ENCODE results near the gene PPP1CC. TPM values are rescaled to one million over a fixed set of nuclear protein-coding genes. Genes with fewer than 3 reads are reported as not detected.
A peak's percentile ranks its signal among the peaks of the same experiment; 100 is the strongest.

Gene PPP1CC
- total and polyA plus RNA-seq, 7 experiments from 2014 or later: 108 to 218 (median 138) TPM

DNA sequence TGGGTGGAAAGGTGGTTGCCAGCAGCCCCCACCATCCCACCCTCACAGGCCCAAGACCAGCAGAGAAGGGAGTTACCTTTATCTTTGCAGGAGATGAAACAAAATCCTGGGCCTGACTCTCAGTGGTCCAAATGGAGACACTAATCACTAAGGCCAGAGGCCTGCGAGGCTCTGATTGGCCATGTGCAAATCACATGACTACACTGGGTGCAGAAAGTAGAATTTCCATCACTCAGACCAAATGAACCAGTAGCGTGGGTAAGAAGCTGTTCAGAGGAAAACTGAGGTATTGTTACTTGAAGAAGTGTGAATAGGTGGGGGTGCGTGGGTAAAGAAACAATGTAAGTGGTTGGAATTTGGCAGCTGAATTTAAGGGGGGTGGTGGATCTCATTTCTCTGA is 20.2 kb upstream of the PPP1CC start:
- no peak for DNase-seq
- peaks cover 0 to 8% (median 0%) of the 10 kb centered on the region in 7 donors for H3K4me1 Mint-ChIP-seq
- peaks cover 0 to 3% (median 0%) of the 10 kb centered on the region in 5 donors for H3K27me3 Mint-ChIP-seq
- Histone ChIP-seq H3K9me3 (ENCODE audit: control insufficient read depth in 2 of 3, low read length in 3 of 3) (no peaks in the 10 kb centered on the region), H3K27me3 (ENCODE audit: control insufficient read depth in 2 of 2, insufficient read depth in 2 of 2, low read length in 2 of 2) (no peaks in the 10 kb centered on the region), H3K36me3 (ENCODE audit: control insufficient read depth in 2 of 3, insufficient read depth in 3 of 3, low read length in 3 of 3) (no peaks in the 10 kb centered on the region), H3K4me3 (ENCODE audit: low read length) (no peak overlapping the region), H3K27ac (ENCODE audit: low read depth, low read length) (no peak overlapping the region), H3K4me1 (ENCODE audit: control insufficient read depth in 2 of 2, insufficient read depth in 2 of 2, low read length in 2 of 2) (no peaks in the 10 kb centered on the region)
- H3K9me3 Mint-ChIP-seq: peaks cover 0 to 2% (median 0%) of the 10 kb centered on the region in 11 donors
- ChIA-PET POLR2A (no interaction called here), CTCF (no interaction called here)
- no peaks in the 10 kb centered on the region for H3K36me3 Mint-ChIP-seq
- intact Hi-C loops (cut with micrococcal nuclease): no loop called here
- no peak overlapping the region for H3K4me3 Mint-ChIP-seq
- ATAC-seq: no peak
- H3K27ac Mint-ChIP-seq: no peak overlapping the region

DNA sequence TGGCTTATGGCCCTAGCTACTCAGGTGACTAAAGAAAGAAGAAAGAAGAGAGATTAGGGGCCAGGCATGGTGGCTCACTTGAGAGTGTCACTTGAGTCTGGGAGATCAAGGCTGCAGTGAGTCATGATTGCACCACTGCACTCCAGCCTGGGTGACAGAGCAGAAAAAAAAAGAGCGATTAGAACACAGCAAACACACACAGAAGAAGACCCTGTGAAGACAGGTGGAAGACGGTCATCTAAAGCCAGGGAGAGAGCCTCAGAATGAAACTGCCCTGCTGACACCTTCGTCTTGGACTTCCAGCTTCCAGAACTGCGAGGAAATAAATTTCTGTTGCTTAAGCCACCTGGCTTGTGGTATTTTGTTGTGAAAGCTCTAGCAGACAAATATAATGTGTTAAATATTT is 17.5 kb upstream of the PPP1CC start:
- ChIA-PET POLR2A (interaction anchor here (0.8 kb wide), 1 partner anchor 19 kb away, joined by 4 read pairs; no protein-coding TSS in a partner anchor), CTCF (interaction anchor here (0.6 to 0.8 kb wide), 2 partner anchors 8 to 639 kb away, joined by 3 read pairs; no protein-coding TSS in a partner anchor)
- H3K4me3 ChIP-seq (ENCODE audit: low read length): no peak overlapping the region
- no peak overlapping the region for H3K27ac ChIP-seq (ENCODE audit: low read depth, low read length)
- H3K36me3 ChIP-seq (ENCODE audit: control insufficient read depth in 2 of 3, insufficient read depth in 3 of 3, low read length in 3 of 3): no peaks in the 10 kb centered on the region
- no peaks in the 10 kb centered on the region for H3K9me3 ChIP-seq (ENCODE audit: control insufficient read depth in 2 of 3, low read length in 3 of 3)
- peaks cover 0 to 6% (median 2%) of the 10 kb centered on the region in 7 donors for H3K4me1 Mint-ChIP-seq
- peak overlapping the region in 1 of 9 donors; percentile 71 for H3K27ac Mint-ChIP-seq
- intact Hi-C loops (cut with micrococcal nuclease): no loop called here
- no peak for DNase-seq
- no peaks in the 10 kb centered on the region for H3K36me3 Mint-ChIP-seq
- H3K27me3 Mint-ChIP-seq: no peaks in the 10 kb centered on the region
- no peaks in the 10 kb centered on the region for H3K27me3 ChIP-seq (ENCODE audit: control insufficient read depth in 2 of 2, insufficient read depth in 2 of 2, low read length in 2 of 2)
- H3K4me1 ChIP-seq (ENCODE audit: control insufficient read depth in 2 of 2, insufficient read depth in 2 of 2, low read length in 2 of 2): no peaks in the 10 kb centered on the region
- H3K9me3 Mint-ChIP-seq: peaks cover 0 to 2% (median 0%) of the 10 kb centered on the region in 11 donors
- no peak overlapping the region for H3K4me3 Mint-ChIP-seq
- peak; percentile 40 for ATAC-seq

DNA sequence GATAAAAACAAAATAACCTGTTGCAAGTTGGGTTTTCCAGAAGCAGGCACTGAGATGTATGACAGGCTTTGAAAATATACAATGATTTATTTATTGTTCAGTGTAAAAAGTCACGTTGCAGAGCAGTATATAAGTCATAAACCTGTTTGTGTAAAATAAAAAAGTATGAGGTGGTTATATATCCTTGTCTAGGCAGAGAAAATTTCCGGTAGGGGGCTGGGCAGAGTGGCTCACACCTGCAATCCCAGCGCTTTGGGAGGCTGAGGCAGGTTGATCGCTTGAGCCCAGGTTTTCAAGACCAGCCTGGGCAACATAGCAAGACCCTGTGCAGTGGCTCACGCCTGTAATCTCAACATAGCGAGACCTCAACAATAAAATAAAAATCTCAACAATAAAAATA is 16.2 kb upstream of the PPP1CC start:
- CTCF ChIA-PET: no interaction called here
- no peaks in the 10 kb centered on the region for H3K27me3 Mint-ChIP-seq

DNA sequence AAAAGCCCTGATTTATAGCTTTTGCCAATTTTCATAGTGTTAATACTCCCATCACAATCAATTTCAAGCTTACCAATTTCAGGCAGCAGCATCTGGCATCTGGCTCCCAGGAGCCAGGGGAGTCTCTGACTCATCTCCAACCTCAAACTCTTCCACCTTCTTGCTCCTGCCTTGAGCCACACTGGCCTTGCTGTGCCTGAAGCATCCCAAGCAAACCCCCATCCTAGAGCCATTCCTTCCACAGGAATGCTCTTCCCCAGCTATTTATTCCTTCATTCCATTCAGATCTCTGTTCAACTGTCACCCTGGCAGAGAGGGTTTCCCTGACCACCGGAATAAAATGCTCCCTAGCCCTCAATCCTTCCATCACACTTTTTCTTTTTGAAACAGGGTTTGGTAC is 13.9 kb upstream of the PPP1CC start:
- Mint-ChIP-seq H3K4me1 (peaks cover 0 to 4% (median 0%) of the 10 kb centered on the region in 7 donors), H3K9me3 (peaks cover 0 to 2% (median 0%) of the 10 kb centered on the region in 11 donors), H3K27me3 (no peaks in the 10 kb centered on the region), H3K4me3 (no peak overlapping the region), H3K27ac (no peak overlapping the region), H3K36me3 (no peaks in the 10 kb centered on the region)
- intact Hi-C loops (cut with micrococcal nuclease): no loop called here
- ATAC-seq (no peak), DNase-seq (no peak)
- H3K36me3 ChIP-seq (ENCODE audit: control insufficient read depth in 2 of 3, insufficient read depth in 3 of 3, low read length in 3 of 3): no peaks in the 10 kb centered on the region
- no peaks in the 10 kb centered on the region for H3K9me3 ChIP-seq (ENCODE audit: control insufficient read depth in 2 of 3, low read length in 3 of 3)
- no peak overlapping the region for H3K27ac ChIP-seq (ENCODE audit: low read depth, low read length)
- POLR2A ChIA-PET: no interaction called here
- CTCF ChIA-PET: interaction anchor here (0.6 kb wide), 1 partner anchor 144 kb away, joined by 4 read pairs; no protein-coding TSS in a partner anchor
- H3K27me3 ChIP-seq (ENCODE audit: control insufficient read depth in 2 of 2, insufficient read depth in 2 of 2, low read length in 2 of 2): no peaks in the 10 kb centered on the region
- H3K4me3 ChIP-seq (ENCODE audit: low read length): no peak overlapping the region
- no peaks in the 10 kb centered on the region for H3K4me1 ChIP-seq (ENCODE audit: control insufficient read depth in 2 of 2, insufficient read depth in 2 of 2, low read length in 2 of 2)

More for the DNA sequence above, 16.2 kb upstream of the PPP1CC start:
- H3K27me3 ChIP-seq (ENCODE audit: control insufficient read depth in 2 of 2, insufficient read depth in 2 of 2, low read length in 2 of 2): no peaks in the 10 kb centered on the region
- no peaks in the 10 kb centered on the region for H3K36me3 ChIP-seq (ENCODE audit: control insufficient read depth in 2 of 3, insufficient read depth in 3 of 3, low read length in 3 of 3)
- no peak overlapping the region for H3K4me3 Mint-ChIP-seq
- H3K4me1 ChIP-seq (ENCODE audit: control insufficient read depth in 2 of 2, insufficient read depth in 2 of 2, low read length in 2 of 2): no peaks in the 10 kb centered on the region
- DNase-seq: no peak
- ATAC-seq: no peak
- H3K9me3 ChIP-seq (ENCODE audit: control insufficient read depth in 2 of 3, low read length in 3 of 3): no peaks in the 10 kb centered on the region
- no peak overlapping the region for H3K27ac Mint-ChIP-seq
- intact Hi-C loops (cut with micrococcal nuclease): no loop called here
- peaks cover 0 to 2% (median 0%) of the 10 kb centered on the region in 11 donors for H3K9me3 Mint-ChIP-seq
- no peak overlapping the region for H3K27ac ChIP-seq (ENCODE audit: low read depth, low read length)
- POLR2A ChIA-PET: no interaction called here
- H3K36me3 Mint-ChIP-seq: no peaks in the 10 kb centered on the region
- H3K4me3 ChIP-seq (ENCODE audit: low read length): no peak overlapping the region
- peaks cover 0 to 6% (median 2%) of the 10 kb centered on the region in 7 donors for H3K4me1 Mint-ChIP-seq

DNA sequence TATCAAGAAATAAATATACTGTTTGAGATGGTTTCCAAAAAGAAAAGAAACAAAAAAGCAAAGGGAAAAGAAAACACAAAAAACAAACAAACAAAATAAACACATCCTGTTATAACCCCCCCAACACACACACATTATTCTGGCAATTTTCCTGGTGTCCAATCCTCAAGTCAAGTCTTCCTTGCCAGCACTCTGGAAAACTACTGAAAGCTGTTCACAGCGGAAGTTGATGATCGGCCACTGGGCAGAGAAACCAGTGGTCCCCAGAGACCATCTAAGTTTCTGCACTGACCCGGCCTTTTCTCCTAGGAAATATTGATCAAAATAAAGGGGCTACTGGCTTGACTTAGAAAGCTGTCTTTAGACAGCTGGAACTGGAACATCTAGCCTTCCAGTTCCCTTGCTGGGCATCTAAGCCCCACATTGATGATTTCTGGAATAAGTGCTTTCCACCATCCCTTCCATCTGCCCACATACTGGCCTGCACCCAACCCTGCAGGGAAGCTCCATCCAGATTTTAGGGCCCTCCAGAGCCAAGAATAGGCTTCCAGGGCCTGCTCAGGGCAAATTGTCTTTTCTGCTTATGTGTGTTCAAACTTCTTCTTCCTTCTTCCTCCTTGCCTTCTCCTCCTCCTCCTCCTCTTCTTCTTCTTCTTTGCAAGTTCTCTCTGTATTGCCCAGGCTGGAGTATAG is 11.6 kb upstream of the PPP1CC start:
- POLR2A ChIA-PET: interaction anchor here (0.7 kb wide), 1 partner anchor 90 kb away, joined by 3 read pairs; no protein-coding TSS in a partner anchor
- Histone ChIP-seq H3K4me1 (ENCODE audit: control insufficient read depth in 2 of 2, insufficient read depth in 2 of 2, low read length in 2 of 2) (no peaks in the 10 kb centered on the region), H3K27ac (ENCODE audit: low read depth, low read length) (no peak overlapping the region), H3K36me3 (ENCODE audit: control insufficient read depth in 2 of 3, insufficient read depth in 3 of 3, low read length in 3 of 3) (no peaks in the 10 kb centered on the region), H3K27me3 (ENCODE audit: control insufficient read depth in 2 of 2, insufficient read depth in 2 of 2, low read length in 2 of 2) (no peaks in the 10 kb centered on the region), H3K4me3 (ENCODE audit: low read length) (no peak overlapping the region), H3K9me3 (ENCODE audit: control insufficient read depth in 2 of 3, low read length in 3 of 3) (no peaks in the 10 kb centered on the region)
- DNase-seq (no peak), ATAC-seq (no peak)
- H3K4me3 Mint-ChIP-seq: no peak overlapping the region
- intact Hi-C loops (cut with micrococcal nuclease): no loop called here
- H3K9me3 Mint-ChIP-seq: no peaks in the 10 kb centered on the region
- CTCF ChIA-PET: no interaction called here
- H3K36me3 Mint-ChIP-seq: no peaks in the 10 kb centered on the region
- H3K27me3 Mint-ChIP-seq: no peaks in the 10 kb centered on the region
- H3K4me1 Mint-ChIP-seq: peaks cover 0 to 4% (median 0%) of the 10 kb centered on the region in 7 donors
- H3K27ac Mint-ChIP-seq: peak overlapping the region in 1 of 9 donors; percentile 55

DNA sequence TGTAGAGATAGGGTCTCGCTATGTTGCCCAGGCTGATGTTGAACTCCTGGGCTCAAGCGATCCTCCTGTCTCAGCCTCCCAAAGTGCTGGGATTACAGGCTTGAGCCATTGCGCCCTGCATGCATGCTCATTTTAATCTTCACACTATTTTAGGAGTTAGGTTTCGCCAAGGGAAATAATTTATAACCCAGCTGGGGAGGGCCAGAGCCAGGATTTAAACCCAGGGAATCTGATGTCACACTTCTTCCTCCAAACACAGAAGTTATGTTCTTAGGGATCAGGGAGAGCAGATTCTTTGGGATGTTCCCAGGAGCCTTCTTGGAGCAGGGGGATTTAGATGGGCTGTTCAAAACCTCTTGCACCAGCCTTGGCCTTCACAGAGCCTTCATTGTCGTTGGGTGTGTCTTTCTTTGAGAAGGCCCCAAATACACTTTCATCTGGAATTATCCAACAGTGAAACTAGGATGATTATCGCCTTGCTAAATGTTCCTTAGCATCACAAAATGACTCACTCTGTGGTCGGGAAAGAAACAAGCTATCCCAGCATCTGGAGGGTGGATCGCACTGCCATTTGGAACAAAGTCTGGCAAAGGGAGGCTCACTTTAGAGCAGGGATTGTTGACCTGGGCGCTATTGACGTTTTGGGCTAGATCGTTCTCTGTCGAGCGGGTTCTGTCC is 8.2 kb upstream of the PPP1CC start:
- Mint-ChIP-seq H3K27me3 (no peaks in the 10 kb centered on the region), H3K4me3 (no peak overlapping the region), H3K27ac (no peak overlapping the region), H3K36me3 (no peaks in the 10 kb centered on the region), H3K4me1 (no peaks in the 10 kb centered on the region), H3K9me3 (no peaks in the 10 kb centered on the region)
- POLR2A ChIA-PET: interaction anchor here (1.4 kb wide), 1 partner anchor 9 kb away, joined by 4 read pairs; no protein-coding TSS in a partner anchor
- CTCF ChIA-PET: no interaction called here
- Histone ChIP-seq H3K4me1 (ENCODE audit: control insufficient read depth in 2 of 2, insufficient read depth in 2 of 2, low read length in 2 of 2) (no peaks in the 10 kb centered on the region), H3K27ac (ENCODE audit: low read depth, low read length) (no peak overlapping the region), H3K36me3 (ENCODE audit: control insufficient read depth in 2 of 3, insufficient read depth in 3 of 3, low read length in 3 of 3) (no peaks in the 10 kb centered on the region), H3K27me3 (ENCODE audit: control insufficient read depth in 2 of 2, insufficient read depth in 2 of 2, low read length in 2 of 2) (no peaks in the 10 kb centered on the region), H3K4me3 (ENCODE audit: low read length) (no peak overlapping the region), H3K9me3 (ENCODE audit: control insufficient read depth in 2 of 3, low read length in 3 of 3) (no peaks in the 10 kb centered on the region)
- ATAC-seq (no peak), DNase-seq (no peak)
- intact Hi-C loops (cut with micrococcal nuclease): no loop called here

Measured in naive thymus-derived CD4-positive, alpha-beta T cell (primary cell).